Measurements from ENCODE around the gene LRRC47.
"Not testable (repeated sequence)": the region's sequence is repeated elsewhere in the genome, so short reads cannot be mapped to it uniquely, and the experiment has no call there.

The LRRC47 gene

GRCh38 chr1:3762873-3763228 is 33.4 kb downstream of the LRRC47 start:
- Mint-ChIP-seq H3K4me1 (ENCODE audit: low read depth) (no peaks in the 10 kb centered on the region), H3K4me3 (no peak overlapping the region), H3K36me3 (ENCODE audit: low read depth) (no peaks in the 10 kb centered on the region), H3K27me3 (ENCODE audit: low read depth) (no peaks in the 10 kb centered on the region), H3K9me3 (peaks cover 6% of the 10 kb centered on the region), H3K27ac (no peak overlapping the region)
- DNase-seq (ENCODE audit: low spot score) = no peak

- no peaks in the 10 kb centered on the region for H3K36me3 Mint-ChIP-seq (ENCODE audit: low read depth)
- DNase-seq (ENCODE audit: low spot score) = no peak
- no peaks in the 10 kb centered on the region for H3K27me3 Mint-ChIP-seq (ENCODE audit: low read depth)
- H3K4me1 Mint-ChIP-seq (ENCODE audit: low read depth) = no peaks in the 10 kb centered on the region
- peaks cover 6% of the 10 kb centered on the region for H3K9me3 Mint-ChIP-seq
- no peak overlapping the region for H3K27ac Mint-ChIP-seq
- H3K4me3 Mint-ChIP-seq = no peak overlapping the region
These were observed 34.0 kb downstream of the LRRC47 start for GRCh38 chr1:3762151-3762872.

- no peak for DNase-seq (ENCODE audit: low spot score)
- H3K27me3 Mint-ChIP-seq (ENCODE audit: low read depth) = no peaks in the 10 kb centered on the region
- H3K27ac Mint-ChIP-seq = no peak overlapping the region
- H3K36me3 Mint-ChIP-seq (ENCODE audit: low read depth) = no peaks in the 10 kb centered on the region
- H3K4me3 Mint-ChIP-seq = no peak overlapping the region
- peaks cover 6% of the 10 kb centered on the region for H3K9me3 Mint-ChIP-seq
- no peaks in the 10 kb centered on the region for H3K4me1 Mint-ChIP-seq (ENCODE audit: low read depth)
These were observed 34.8 kb downstream of the LRRC47 start for GRCh38 chr1:3761296-3762010.

GRCh38 chr1:3759796-3760195 is 36.5 kb downstream of the LRRC47 start:
- no peak for DNase-seq (ENCODE audit: low spot score)
- H3K4me1 Mint-ChIP-seq (ENCODE audit: low read depth) = no peaks in the 10 kb centered on the region
- no peak overlapping the region for H3K4me3 Mint-ChIP-seq
- no peaks in the 10 kb centered on the region for H3K36me3 Mint-ChIP-seq (ENCODE audit: low read depth)
- H3K9me3 Mint-ChIP-seq = peaks cover 6% of the 10 kb centered on the region
- H3K27ac Mint-ChIP-seq = no peak overlapping the region
- H3K27me3 Mint-ChIP-seq (ENCODE audit: low read depth) = no peaks in the 10 kb centered on the region

- DNase-seq (ENCODE audit: low spot score) = no peak
- H3K27ac Mint-ChIP-seq = no peak overlapping the region
- H3K36me3 Mint-ChIP-seq (ENCODE audit: low read depth) = no peaks in the 10 kb centered on the region
- H3K27me3 Mint-ChIP-seq (ENCODE audit: low read depth) = no peaks in the 10 kb centered on the region
- no peak overlapping the region for H3K4me3 Mint-ChIP-seq
- peaks cover 6% of the 10 kb centered on the region for H3K9me3 Mint-ChIP-seq
- no peaks in the 10 kb centered on the region for H3K4me1 Mint-ChIP-seq (ENCODE audit: low read depth)
These were observed 37.1 kb downstream of the LRRC47 start for GRCh38 chr1:3759164-3759563.

- Mint-ChIP-seq H3K27me3 (ENCODE audit: low read depth) (no peaks in the 10 kb centered on the region), H3K36me3 (ENCODE audit: low read depth) (no peaks in the 10 kb centered on the region)
These were observed 39.9 kb downstream of the LRRC47 start for GRCh38 chr1:3756394-3756793.

GRCh38 chr1:3753656-3754454 is 42.4 kb downstream of the LRRC47 start:
- Mint-ChIP-seq H3K4me1 (ENCODE audit: low read depth) (no peaks in the 10 kb centered on the region), H3K9me3 (no peaks in the 10 kb centered on the region), H3K27me3 (ENCODE audit: low read depth) (peaks cover 2% of the 10 kb centered on the region), H3K27ac (no peak overlapping the region), H3K4me3 (no peak overlapping the region), H3K36me3 (ENCODE audit: low read depth) (no peaks in the 10 kb centered on the region)
- no peak for DNase-seq (ENCODE audit: low spot score)

More at GRCh38 chr1:3756394-3756793, 39.9 kb downstream of the LRRC47 start:
- DNase-seq (ENCODE audit: low spot score) = no peak
- Mint-ChIP-seq H3K4me1 (ENCODE audit: low read depth) (no peaks in the 10 kb centered on the region), H3K27ac (no peak overlapping the region), H3K9me3 (peaks cover 6% of the 10 kb centered on the region), H3K4me3 (no peak overlapping the region)

- Mint-ChIP-seq H3K4me3 (no peak within 1 kb of the TSS), H3K4me1 (ENCODE audit: low read depth) (peaks cover 6% of the 10 kb centered on the region), H3K27ac (no peak within 1 kb of the TSS), H3K27me3 (ENCODE audit: low read depth) (peaks cover 2% of the 10 kb centered on the region), H3K9me3 (no peaks in the 10 kb centered on the region), H3K36me3 (ENCODE audit: low read depth) (no peaks in the 10 kb centered on the region)
- no peak for DNase-seq (ENCODE audit: low spot score)
These were observed 43.8 kb downstream of the LRRC47 start, which contains the start of gene CCDC27 for GRCh38 chr1:3752400-3752945. Gene CCDC27 (plus strand): TSS chr1:3752450. CDS start chr1:3752482, 32 bp downstream.

- Mint-ChIP-seq H3K9me3 (no peaks in the 10 kb centered on the region), H3K4me1 (ENCODE audit: low read depth) (peaks cover 10% of the 10 kb centered on the region), H3K27ac (no peak overlapping the region), H3K4me3 (no peak overlapping the region), H3K36me3 (ENCODE audit: low read depth) (no peaks in the 10 kb centered on the region), H3K27me3 (ENCODE audit: low read depth) (peaks cover 2% of the 10 kb centered on the region)
- no peak for DNase-seq (ENCODE audit: low spot score)
These were observed 45.6 kb downstream of the LRRC47 start for GRCh38 chr1:3750741-3751140.

- Mint-ChIP-seq H3K27me3 (ENCODE audit: low read depth) (peaks cover 2% of the 10 kb centered on the region), H3K9me3 (no peaks in the 10 kb centered on the region), H3K36me3 (ENCODE audit: low read depth) (no peaks in the 10 kb centered on the region), H3K27ac (no peak overlapping the region), H3K4me1 (ENCODE audit: low read depth) (peaks cover 14% of the 10 kb centered on the region), H3K4me3 (no peak overlapping the region)
- no peak for DNase-seq (ENCODE audit: low spot score)
These were observed 46.8 kb downstream of the LRRC47 start for GRCh38 chr1:3749512-3749911.

GRCh38 chr1:3748316-3748900 is 47.9 kb downstream of the LRRC47 start:
- not testable (repeated sequence) for H3K36me3 Mint-ChIP-seq (ENCODE audit: low read depth); H3K27ac Mint-ChIP-seq; DNase-seq (ENCODE audit: low spot score); H3K27me3 Mint-ChIP-seq (ENCODE audit: low read depth); H3K9me3 Mint-ChIP-seq
- Mint-ChIP-seq H3K4me3 (peak overlapping the region; percentile 76), H3K4me1 (ENCODE audit: low read depth) (peaks cover 14% of the 10 kb centered on the region)

- Mint-ChIP-seq H3K4me3 (peak overlapping the region; percentile 76), H3K27ac (no peak overlapping the region), H3K36me3 (ENCODE audit: low read depth) (no peaks in the 10 kb centered on the region), H3K9me3 (no peaks in the 10 kb centered on the region), H3K4me1 (ENCODE audit: low read depth) (peaks cover 14% of the 10 kb centered on the region), H3K27me3 (ENCODE audit: low read depth) (peaks cover 2% of the 10 kb centered on the region)
- no peak for DNase-seq (ENCODE audit: low spot score)
These were observed 48.4 kb downstream of the LRRC47 start for GRCh38 chr1:3747903-3748302.

- Mint-ChIP-seq H3K4me1 (ENCODE audit: low read depth) (peaks cover 14% of the 10 kb centered on the region), H3K4me3 (peak overlapping the region; percentile 76), H3K27me3 (ENCODE audit: low read depth) (peaks cover 2% of the 10 kb centered on the region), H3K36me3 (ENCODE audit: low read depth) (no peaks in the 10 kb centered on the region), H3K27ac (no peak overlapping the region), H3K9me3 (no peaks in the 10 kb centered on the region)
- DNase-seq (ENCODE audit: low spot score) = no peak
These were observed 48.8 kb downstream of the LRRC47 start for GRCh38 chr1:3747522-3747848.

Measured in T-helper 2 cell treated with Interferon-gamma antibody and Interleukin-4, amounts not matched to agents 5 μg/mL and 100 μg/mL, for 36 hours (primary cell).